Aorta (tissue), 5 donors: Measurements from ENCODE around the gene MTHFSD. TPM values are rescaled to one million over a fixed set of nuclear protein-coding genes. Genes with fewer than 3 reads are reported as not detected.

Experiments used
- ATAC-seq: fragments of 200-7000 bp; cut with Tn5 transposase; one replicate; pipeline ENCODE4 v1.9.1; 2022; ENCODE audit warnings: moderate library complexity; ENCODE audit not compliant: low FRiP score
- DNase-seq, 2 donors: peaks; one replicate each; pipeline ENCODE4 v3.0.0-alpha.2; 2020
- H3K27ac ChIP-seq, 2 donors: one replicate each; pipeline ENCODE4 v1.5.1; 2013; ENCODE audit warnings: low read length in 2 of 2, mild to moderate bottlenecking in 2 of 2, moderate library complexity in 2 of 2, control low read depth in 1 of 2, inconsistent platforms in 1 of 2, low read depth in 1 of 2
- H3K27me3 ChIP-seq, 2 donors: one replicate each; pipeline ENCODE4 v1.6.1; 2013; ENCODE audit warnings: control low read depth in 1 of 2, low read length in 1 of 2, mild to moderate bottlenecking in 1 of 2, moderate library complexity in 1 of 2; ENCODE audit not compliant: insufficient read depth in 2 of 2, control insufficient read depth in 1 of 2
- H3K36me3 ChIP-seq, 2 donors: one replicate each; pipeline ENCODE4 v1.6.1; 2013; ENCODE audit warnings: control low read depth in 1 of 2, low read length in 1 of 2, mild to moderate bottlenecking in 1 of 2; ENCODE audit not compliant: insufficient read depth in 2 of 2, control insufficient read depth in 1 of 2
- H3K4me1 ChIP-seq, 2 donors: one replicate each; pipeline ENCODE4 v1.6.1; 2013; ENCODE audit warnings: low read length in 2 of 2, control low read depth in 1 of 2, mild to moderate bottlenecking in 1 of 2, moderate library complexity in 1 of 2; ENCODE audit not compliant: insufficient read depth in 2 of 2, control insufficient read depth in 1 of 2
- H3K4me3 ChIP-seq, 2 donors: one replicate each; pipeline ENCODE4 v1.5.1; 2013; ENCODE audit warnings: low read length in 2 of 2, control low read depth in 1 of 2, mild to moderate bottlenecking in 1 of 2
- H3K9me3 ChIP-seq: one replicate; pipeline ENCODE4 v1.6.1; 2013; ENCODE audit warnings: mild to moderate bottlenecking, low read length; ENCODE audit not compliant: control insufficient read depth
- WGBS, 2 donors: extraction: QIAGEN DNeasy Blood & Tissue Kit; methylation state at CpG; one replicate each; pipeline ENCODE4 v1.1.7; 2013; 5-methylcytosine and 5-hydroxymethylcytosine counted together
- intact Hi-C, 2 donors: fragments of 100-400 bp; cut with DNase I; formaldehyde crosslinking; loops; one replicate each; pipeline versions ENCODE4 v1.14.2 to v1.15.0; 2022
- polyA plus RNA-seq, 2 donors: library from polyadenylated mRNA; stranded (reverse); fragments of 200-250 nt; gene quantifications; one replicate each; pipeline ENCODE4 v1.2.3, GENCODE V29; 2013
- total RNA-seq, 2 donors: library from RNA; stranded (reverse); fragmentation: NEBNext Ultra II Directional; extraction: Animal tissue kit (Norgen Biotek cat#: 25700); gene quantifications; one replicate each; pipeline ENCODE4 v1.2.1, GENCODE V29; 2021
- donor health status: healthy with polysubstance abuse.
- donor health status: Bipolar disorder and iron deficiency.
- donor health status: DM: no; HTN: no; CAD: no.
- donor health status: DM: no; HTN: no; CAD: no.
- donor health status: DM: yes; HTN: yes; CAD: no.

Gene MTHFSD
- total and polyA plus RNA-seq, 4 donors, result 2.3 to 23.1 (median 13.6) TPM

DNA sequence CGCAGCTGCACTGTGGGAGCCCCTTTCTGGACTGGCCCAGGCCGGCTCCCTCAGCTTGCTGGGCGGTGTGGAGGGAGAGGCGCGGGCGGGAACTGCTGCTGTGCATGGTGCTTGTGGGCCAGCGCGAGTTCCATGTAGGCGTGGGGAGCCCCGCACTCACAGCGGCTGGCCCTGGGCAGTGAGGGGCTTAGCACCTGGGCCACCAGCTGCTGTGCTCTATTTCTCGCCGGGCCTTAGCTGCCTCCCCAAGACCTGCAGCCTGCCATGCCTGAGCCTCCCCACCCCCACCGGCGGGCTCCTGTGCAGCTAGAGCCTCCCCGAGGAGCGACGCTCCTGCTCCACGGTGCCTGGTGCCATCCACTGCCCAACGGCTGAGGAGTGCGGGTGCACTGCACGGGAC lies 1.7 kb downstream of the MTHFSD start:
- Histone ChIP-seq H3K27ac (no peak overlapping the region), H3K36me3 (no peaks in the 10 kb centered on the region), H3K4me3 (no peak overlapping the region), H3K9me3 (no peaks in the 10 kb centered on the region), H3K27me3 (no peaks in the 10 kb centered on the region), H3K4me1 (no peaks in the 10 kb centered on the region)
- DNase-seq, result no peak
- 94 to 95% methylated on average over 20 to 22 of the region's 22 CpGs for WGBS, 2 donors
- intact Hi-C loops, result no loop called here
- no peak for ATAC-seq

DNA sequence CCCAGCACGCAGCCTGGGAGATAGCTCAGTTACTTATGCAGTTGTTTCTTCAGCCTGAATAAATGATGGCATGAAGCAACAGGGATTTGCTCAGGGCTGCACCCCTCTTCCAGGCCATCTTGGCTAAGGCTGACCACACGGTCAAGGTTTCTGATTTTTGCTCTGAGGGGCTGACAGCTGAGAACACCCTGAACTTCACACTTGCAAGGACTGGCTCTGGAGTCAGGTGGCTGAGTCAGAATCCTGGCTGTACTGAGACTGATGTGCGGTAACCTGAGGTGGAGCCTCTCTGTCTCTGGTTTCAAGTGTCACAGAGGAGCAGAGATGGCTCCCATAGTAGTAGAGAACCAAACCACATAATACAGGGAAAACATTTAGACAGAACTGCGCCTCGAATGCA lies 4.8 kb downstream of the MTHFSD start:
- DNase-seq (no peak), ATAC-seq (no peak)
- H3K36me3 ChIP-seq, result peaks cover 0 to 2% of the 10 kb centered on the region in 2 donors
- 90 to 94% methylated on average over 5 of the region's 5 CpGs for WGBS, 2 donors
- H3K4me1 ChIP-seq, result no peaks in the 10 kb centered on the region
- H3K9me3 ChIP-seq, result no peaks in the 10 kb centered on the region
- intact Hi-C loops, result no loop called here
- H3K27ac ChIP-seq, result no peak overlapping the region
- H3K4me3 ChIP-seq, result no peak overlapping the region
- no peaks in the 10 kb centered on the region for H3K27me3 ChIP-seq

GRCh38 chr16:86549893-86550190 lies 5.2 kb downstream of the MTHFSD start:
- DNase-seq (peak in 1 of 2 donors; percentile 49), ATAC-seq (no peak)
- no peaks in the 10 kb centered on the region for H3K4me1 ChIP-seq
- H3K27ac ChIP-seq, result no peak overlapping the region
- intact Hi-C loops, result no loop called here
- no peak overlapping the region for H3K4me3 ChIP-seq
- H3K9me3 ChIP-seq, result no peaks in the 10 kb centered on the region
- 93 to 94% methylated on average over 7 of the region's 7 CpGs for WGBS, 2 donors
- peaks cover 0 to 2% of the 10 kb centered on the region in 2 donors for H3K36me3 ChIP-seq
- no peaks in the 10 kb centered on the region for H3K27me3 ChIP-seq

GRCh38 chr16:86549076-86549892 lies 5.8 kb downstream of the MTHFSD start:
- Histone ChIP-seq H3K4me1 (no peaks in the 10 kb centered on the region), H3K27me3 (no peaks in the 10 kb centered on the region), H3K9me3 (no peaks in the 10 kb centered on the region), H3K27ac (no peak overlapping the region), H3K36me3 (peaks cover 0 to 2% of the 10 kb centered on the region in 2 donors), H3K4me3 (no peak overlapping the region)
- 76 to 83% methylated on average over 8 of the region's 8 CpGs for WGBS, 2 donors
- intact Hi-C loops, result no loop called here
- DNase-seq (no peak), ATAC-seq (no peak)

DNA sequence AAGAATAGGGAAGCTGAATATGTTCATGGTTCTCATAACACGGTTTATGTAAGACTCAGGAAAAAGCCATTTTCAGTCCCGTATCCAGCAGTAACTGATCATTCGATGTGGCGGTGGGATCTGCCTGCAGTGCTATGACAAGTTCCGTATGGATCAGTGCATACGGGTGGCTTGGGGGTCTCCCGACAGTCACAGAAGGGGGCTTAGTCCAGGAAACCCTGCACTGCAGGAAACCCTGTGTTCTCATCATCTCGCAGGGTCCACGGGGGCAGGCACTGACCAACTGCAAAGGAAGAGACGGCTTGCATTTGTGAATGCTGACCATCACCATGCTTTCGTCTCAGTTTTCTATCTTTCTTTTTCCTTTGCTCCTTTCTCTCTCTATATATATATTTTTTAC lies 7.7 kb downstream of the MTHFSD start:
- DNase-seq (peak in 1 of 2 donors; percentile 56), ATAC-seq (no peak)
- Histone ChIP-seq H3K9me3 (no peaks in the 10 kb centered on the region), H3K27me3 (no peaks in the 10 kb centered on the region), H3K27ac (no peak overlapping the region), H3K4me1 (no peaks in the 10 kb centered on the region), H3K4me3 (no peak overlapping the region), H3K36me3 (peaks cover 0 to 2% of the 10 kb centered on the region in 2 donors)
- 92 to 93% methylated on average over 11 of the region's 11 CpGs for WGBS, 2 donors
- intact Hi-C loops, result no loop called here

DNA sequence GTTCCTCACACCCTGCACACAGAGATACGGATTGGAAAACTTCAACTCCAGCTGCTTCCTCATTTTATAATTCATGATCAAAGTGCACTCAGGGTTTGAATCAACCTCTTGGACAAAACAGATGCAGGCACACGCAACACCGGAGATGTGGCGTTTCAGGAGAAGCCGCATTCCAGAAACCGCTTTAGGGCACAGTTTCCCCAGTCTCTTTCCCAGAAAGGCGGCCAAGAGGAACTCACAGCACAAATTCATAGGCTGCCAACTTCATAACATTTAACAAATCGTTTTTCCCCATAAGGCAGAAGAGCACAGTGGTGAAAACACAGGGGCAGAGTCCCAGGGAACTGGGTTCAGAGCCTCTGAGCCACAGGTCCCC lies 8.4 kb downstream of the MTHFSD start:
- ATAC-seq (no peak), DNase-seq (no peak)
- Histone ChIP-seq H3K4me3 (no peak overlapping the region), H3K9me3 (no peaks in the 10 kb centered on the region), H3K36me3 (peaks cover 0 to 4% of the 10 kb centered on the region in 2 donors), H3K27ac (no peak overlapping the region), H3K27me3 (no peaks in the 10 kb centered on the region), H3K4me1 (no peaks in the 10 kb centered on the region)
- WGBS, 2 donors, result 84 to 86% methylated on average over 8 of the region's 8 CpGs
- intact Hi-C loops, result no loop called here

DNA sequence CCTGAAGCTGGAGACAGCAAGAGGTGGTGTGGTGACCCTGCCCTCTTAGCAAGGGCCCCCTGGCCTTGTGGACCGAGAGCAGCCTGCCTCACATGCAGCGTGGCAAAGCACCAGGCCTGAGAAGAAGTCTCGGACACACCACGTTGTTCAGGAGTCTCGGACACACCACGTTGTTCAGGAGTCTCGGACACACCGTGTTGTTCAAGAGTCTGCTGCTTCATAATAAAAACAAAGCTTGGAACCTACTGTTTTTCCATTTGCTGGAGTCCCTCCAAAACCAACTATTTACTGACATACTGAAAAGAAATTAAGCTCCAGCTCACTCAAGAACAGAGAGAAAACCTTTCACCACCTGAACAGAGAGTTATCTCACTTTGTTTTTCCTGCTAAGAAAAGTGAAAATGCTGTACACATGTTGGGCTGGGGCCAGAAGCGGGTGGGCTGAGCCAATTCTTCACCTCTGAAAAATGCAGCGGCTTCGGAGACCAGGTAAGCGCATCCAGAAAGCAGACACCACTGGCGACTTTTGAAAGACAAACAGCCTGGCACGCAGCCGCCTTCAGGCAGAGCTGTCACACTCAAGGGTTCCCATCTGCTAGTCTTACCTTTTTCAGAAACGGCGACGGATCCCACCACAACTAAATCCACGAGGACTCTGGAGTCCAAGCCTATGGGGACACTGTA lies 8.9 kb downstream of the MTHFSD start:
- Histone ChIP-seq H3K4me3 (no peak overlapping the region), H3K27ac (no peak overlapping the region), H3K9me3 (no peaks in the 10 kb centered on the region), H3K36me3 (peaks cover 0 to 4% of the 10 kb centered on the region in 2 donors), H3K4me1 (no peaks in the 10 kb centered on the region), H3K27me3 (no peaks in the 10 kb centered on the region)
- 70 to 74% methylated on average over 19 of the region's 19 CpGs for WGBS, 2 donors
- intact Hi-C loops, result no loop called here
- ATAC-seq, result no peak
- peak in 1 of 2 donors; percentile 51 for DNase-seq

GRCh38 chr16:86545481-86545880 lies 9.6 kb downstream of the MTHFSD start:
- intact Hi-C loops, result no loop called here
- Histone ChIP-seq H3K4me1 (no peaks in the 10 kb centered on the region), H3K4me3 (no peak overlapping the region), H3K9me3 (no peaks in the 10 kb centered on the region), H3K27ac (no peak overlapping the region), H3K36me3 (peaks cover 0 to 7% of the 10 kb centered on the region in 2 donors), H3K27me3 (no peaks in the 10 kb centered on the region)
- ATAC-seq (peak; percentile 17), DNase-seq (peak in 1 of 2 donors; percentile 68)
- 84 to 90% methylated on average over 11 to 12 of the region's 12 CpGs for WGBS, 2 donors
